GM10266 (cell line): ENCODE data around the gene AKAIN1.

Source experiments
- DNase-seq: peaks from one replicate; pipeline ENCODE4 v3.0.0; 2012; ENCODE audit errors: extremely low spot score
- CTCF ChIP-seq: IDR thresholded peaks from 2 replicates; pipeline ENCODE4 v1.5.1; 2012; ENCODE audit warnings: mild to moderate bottlenecking, low read depth; ENCODE audit not compliant: control insufficient read depth, insufficient read depth; ENCODE audit errors: missing control alignments

The AKAIN1 gene

GRCh38 chr18:5103286-5103685 lies 93.8 kb downstream of the AKAIN1 start:
- no peak for TF ChIP-seq CTCF
- no peak for DNase-seq

GRCh38 chr18:5097116-5097703 lies 99.8 kb downstream of the AKAIN1 start:
- no peak for TF ChIP-seq CTCF
- no peak for DNase-seq

- no peak for DNase-seq
- no peak for TF ChIP-seq CTCF
Observed at GRCh38 chr18:5095239-5095638, 101.8 kb downstream of the AKAIN1 start.

- no peak for TF ChIP-seq CTCF
- no peak for DNase-seq
Observed at GRCh38 chr18:5093902-5094301, 103.2 kb downstream of the AKAIN1 start.
